Endothelial cell of umbilical vein (primary cell): ENCODE measurements around the gene GOLGA2. TPM values are rescaled to one million over a fixed set of nuclear protein-coding genes. Genes with fewer than 3 reads are reported as not detected.

Experiments
- BruUV-seq: library from RNA; stranded (reverse); fragments of 400-500 nt; replicated peaks from 2 replicates; lab custom pipeline; 2021; lab: Mats Ljungman, UMichigan
- CTCF ChIA-PET: fragments of 300-600, 350-600 bp; sonication (Branson Sonifier 250); formaldehyde crosslinking; loops from one replicate; lab custom pipeline; 2021; ENCODE audit warnings: antibody characterized with exemption, inconsistent platforms; lab: Charles Lee
- POLR2A ChIA-PET: fragments of 300-600, 350-600 bp; sonication (Branson Sonifier 250); formaldehyde crosslinking; loops from one replicate; lab custom pipeline; 2021; ENCODE audit warnings: antibody characterized with exemption, inconsistent platforms; lab: Charles Lee
- DNase-seq: peaks from one replicate; pipeline ENCODE4 v3.0.0-alpha.2; 2011; ENCODE audit warnings: low read depth, low spot score
- FAIRE-seq: peaks from 2 replicates; lab custom pipeline; 2011; peaks lifted over from hg19 to GRCh38; lab: Jason Lieb, UNC
- H2AFZ ChIP-seq: 2 replicates; pipeline ENCODE4 v1.6.0; 2012; ENCODE audit warnings: low read depth, low read length, control low read depth, inconsistent platforms
- H3K27ac ChIP-seq: 2 replicates; pipeline ENCODE4 v1.5.1; 2011; ENCODE audit warnings: low read depth, mild to moderate bottlenecking, control low read depth, low read length, moderate library complexity; ENCODE audit not compliant: insufficient read depth
- H3K27me3 ChIP-seq, 2 experiments: 2 replicates each; pipeline versions ENCODE4 v1.6.0 to v1.6.1; 2011; ENCODE audit warnings: low read length in 2 of 2, mixed read lengths in 1 of 2; ENCODE audit not compliant: control insufficient read depth in 2 of 2, insufficient read depth in 2 of 2
- H3K36me3 ChIP-seq, 2 experiments: 2 replicates in 1 of 2; 3 replicates in 1 of 2; pipeline ENCODE4 v1.5.1; 2011; ENCODE audit warnings: low read length in 2 of 2, mild to moderate bottlenecking in 1 of 2, moderate library complexity in 1 of 2; ENCODE audit not compliant: control insufficient read depth in 2 of 2, insufficient read depth in 2 of 2; ENCODE audit errors: extremely low read depth in 1 of 2
- H3K4me1 ChIP-seq: 3 replicates; pipeline ENCODE4 v1.5.1; 2011; ENCODE audit warnings: mild to moderate bottlenecking, low read length; ENCODE audit not compliant: control insufficient read depth, insufficient read depth; ENCODE audit errors: extremely low read depth
- H3K4me2 ChIP-seq: 2 replicates; pipeline ENCODE4 v1.6.1; 2011; ENCODE audit warnings: low read length, control low read depth, mixed read lengths; ENCODE audit not compliant: insufficient read depth
- H3K4me3 ChIP-seq, 3 experiments: fragments of 200-600 bp in 1 of 3; sonication (generic), shearing (Covaris generic) in 1 of 3; replicated peaks in 1 of 3; 2 replicates each; pipeline ENCODE4 v1.5.1; 2011 to 2016; ENCODE audit warnings: control low read depth in 3 of 3, low read length in 3 of 3, mild to moderate bottlenecking in 2 of 3, inconsistent platforms in 1 of 3, low read depth in 1 of 3, moderate library complexity in 1 of 3; ENCODE audit not compliant: insufficient read depth in 1 of 3
- H3K79me2 ChIP-seq: 2 replicates; pipeline ENCODE4 v1.6.0; 2012; ENCODE audit warnings: low read length, inconsistent platforms; ENCODE audit not compliant: control insufficient read depth, insufficient read depth
- H3K9ac ChIP-seq: replicated peaks from 2 replicates; pipeline ENCODE3; 2011; ENCODE audit warnings: low read length, control low read depth; ENCODE audit not compliant: insufficient read depth; ENCODE audit errors: extremely low read depth
- H3K9me1 ChIP-seq: replicated peaks from 3 replicates; pipeline ENCODE4 v1.6.0; 2011; ENCODE audit warnings: mild to moderate bottlenecking, low read length; ENCODE audit not compliant: control insufficient read depth, insufficient read depth; ENCODE audit errors: extremely low read depth
- H3K9me3 ChIP-seq: replicated peaks from 2 replicates; pipeline ENCODE4 v1.5.1; 2012; ENCODE audit warnings: low read length, inconsistent platforms; ENCODE audit not compliant: control insufficient read depth, insufficient read depth
- H4K20me1 ChIP-seq: replicated peaks from 2 replicates; pipeline ENCODE3; 2011; ENCODE audit warnings: mild to moderate bottlenecking, low read length; ENCODE audit not compliant: control insufficient read depth, insufficient read depth; ENCODE audit errors: extremely low read depth
- CTCF ChIP-seq, 2 donors: IDR thresholded peaks; 1 replicate in 1 of 2; 2 replicates in 1 of 2; pipeline ENCODE4 v1.5.1; 2011; ENCODE audit warnings: low read length in 2 of 2, mild to moderate bottlenecking in 2 of 2, moderate library complexity in 2 of 2, control low read depth in 1 of 2, inconsistent platforms in 1 of 2, low read depth in 1 of 2; ENCODE audit not compliant: insufficient read depth in 1 of 2; ENCODE audit errors: extremely low read depth in 1 of 2
- EZH2 ChIP-seq: IDR thresholded peaks from 2 replicates; pipeline ENCODE4 v1.6.1; 2012; ENCODE audit warnings: borderline replicate concordance, low read depth, mild to moderate bottlenecking, moderate library complexity, low read length, inconsistent platforms; ENCODE audit not compliant: severe bottlenecking
- FOS ChIP-seq: IDR thresholded peaks from 2 replicates; pipeline ENCODE4 v1.6.1; 2011; ENCODE audit warnings: mild to moderate bottlenecking, low read length, moderate library complexity, borderline replicate concordance; ENCODE audit not compliant: insufficient read depth
- GATA2 ChIP-seq: IDR thresholded peaks from 2 replicates; pipeline ENCODE4 v1.7.0; 2011; ENCODE audit warnings: low read depth, mild to moderate bottlenecking, moderate library complexity, mixed read lengths, low read length; ENCODE audit not compliant: insufficient read length, insufficient read depth
- JUN ChIP-seq: IDR thresholded peaks from 2 replicates; pipeline ENCODE4 v1.6.1; 2011; ENCODE audit warnings: borderline replicate concordance, low read depth; ENCODE audit not compliant: insufficient read length, insufficient read depth
- MYC ChIP-seq: IDR thresholded peaks from one replicate; pipeline ENCODE4 v1.6.1; 2011; ENCODE audit warnings: mild to moderate bottlenecking, low read depth, low read length
- POLR2A ChIP-seq: IDR thresholded peaks from 2 replicates; pipeline ENCODE4 v1.6.1; 2012; ENCODE audit warnings: low read depth, mild to moderate bottlenecking, control low read depth, low read length
- POLR2AphosphoS5 ChIP-seq: IDR thresholded peaks from 2 replicates; pipeline ENCODE4 v1.6.1; 2012; ENCODE audit warnings: low read depth, mild to moderate bottlenecking, control low read depth, low read length, moderate library complexity; ENCODE audit not compliant: insufficient read depth
- dilution Hi-C: fragments of 300-500 bp; cut with MboI; formaldehyde crosslinking; loops from one replicate; pipeline ENCODE4 v1.15.0; 2019; ENCODE audit warnings: low sequenced_read_pairs; ENCODE audit not compliant: extremely low pct_ligation_motif_present
- intact Hi-C: fragments of 100-400 bp; cut with micrococcal nuclease; formaldehyde crosslinking; loops from one replicate; pipeline ENCODE4 v1.10.0; 2022
- polyA plus RNA-seq, 4 experiments: library from polyadenylated mRNA; depleted of rRNA in 3 of 4; stranded (reverse) in 3 of 4; unstranded in 1 of 4; fragments of >200 nt; gene quantifications; 2 replicates each; pipeline versions ENCODE4 v1.2.1 to v1.2.3, GENCODE V29; 2011 to 2012; ENCODE audit warnings: missing spikeins in 1 of 4
- total RNA-seq: library from RNA; stranded (reverse); gene quantifications from 2 replicates; pipeline ENCODE4 v1.2.3, GENCODE V29; 2021
- TF ChIP-seq, protein P1 (sequence below): IDR thresholded peaks from 2 replicates; pipeline ENCODE4 v1.6.1; 2011; ENCODE audit not compliant: insufficient read depth, insufficient read length

The GOLGA2 gene
- total and polyA plus RNA-seq, 2 donors (not counting 3 experiments of a cell fraction or from before 2014, with no cell fraction given): 52.3 to 114 TPM

GRCh38 chr9:128322404-128323211 is 46.8 kb upstream of the GOLGA2 start, which contains the start of the genes COQ4 and TRUB2:
Gene COQ4 (plus strand): TSS chr9:128322839. CDS start chr9:128322859, 20 bp downstream.
Gene TRUB2 (minus strand): TSS chr9:128322447. CDS start chr9:128322408, 39 bp downstream.
- Histone ChIP-seq H3K9me3 (no peaks in the 10 kb centered on the region), H3K27ac (peak within 1 kb of the TSS; percentile 56), H3K4me1 (peaks cover 12% of the 10 kb centered on the region), H3K9me1 (no peaks in the 10 kb centered on the region), H3K36me3 (peaks cover 3 to 11% of the 10 kb centered on the region in 2 experiments), H3K4me2 (peak within 1 kb of the TSS; percentile 90), H4K20me1 (no peaks in the 10 kb centered on the region), H3K79me2 (peaks cover 25% of the 10 kb centered on the region), H3K4me3 (peak within 1 kb of the TSS; percentile 83 to 92 (median 83)), H3K9ac (peak within 1 kb of the TSS; percentile 79), H2AFZ (peak within 1 kb of the TSS; percentile 82), H3K27me3 (no peaks in the 10 kb centered on the region)
- BruUV-seq: TSS peak; percentile 54
- DNase-seq (peak; percentile 95), FAIRE-seq (peak; percentile 96)
- TF ChIP-seq JUN: no peak
- no peak for TF ChIP-seq CTCF (IDR thresholded peaks at IDR 0.05; ENCODE audit: extremely low read depth in 1 of 2, insufficient read depth in 1 of 2, low read depth in 1 of 2, low read length in 2 of 2)
- no peak for TF ChIP-seq EZH2
- no peak for TF ChIP-seq GATA2
- TF ChIP-seq, protein P1, sequence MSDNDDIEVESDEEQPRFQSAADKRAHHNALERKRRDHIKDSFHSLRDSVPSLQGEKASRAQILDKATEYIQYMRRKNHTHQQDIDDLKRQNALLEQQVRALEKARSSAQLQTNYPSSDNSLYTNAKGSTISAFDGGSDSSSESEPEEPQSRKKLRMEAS: peak; percentile 82
- TF ChIP-seq FOS: peak; percentile 9
- TF ChIP-seq POLR2A: peak; percentile 72
- peak; percentile 81 for TF ChIP-seq POLR2AphosphoS5
- peak; percentile 55 for TF ChIP-seq MYC
- intact Hi-C loops (loop anchor here (1.0 to 2.0 kb wide), 6 partner anchors 15 to 48 kb away; partner anchors contain the start of genes SLC27A4 and URM1), dilution Hi-C loops (no loop called here)
- CTCF ChIA-PET: no interaction called here
- POLR2A ChIA-PET: no interaction called here
